Measurements from ENCODE around the gene PARP12.

DNA sequence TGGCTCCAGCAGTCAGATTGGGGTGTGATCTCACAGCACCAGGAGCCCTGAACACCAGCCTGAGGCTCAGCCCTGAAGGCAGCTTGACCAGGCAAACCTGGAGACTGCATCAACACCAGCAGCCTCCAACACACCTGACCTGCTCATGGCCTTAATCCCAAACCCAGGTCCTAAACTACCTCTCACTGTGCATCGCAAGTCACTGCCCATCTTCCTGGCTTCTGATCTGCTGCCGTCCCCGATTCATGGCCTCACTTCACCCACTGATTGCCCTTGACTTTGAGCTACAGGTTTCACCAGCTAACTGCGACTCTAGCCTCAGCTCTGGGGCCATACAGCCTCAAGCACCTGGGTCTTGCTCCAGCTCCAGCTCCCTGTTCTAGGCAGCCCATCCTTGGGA lies 49.1 kb downstream of the PARP12 start:
- TF ChIP-seq CTCF (IDR thresholded peaks at IDR 0.05) = no peak
- no peak for TF ChIP-seq POLR2AphosphoS5 (IDR thresholded peaks at IDR 0.05)
- no peak for TF ChIP-seq EP300 (IDR thresholded peaks at IDR 0.05)
